ENCODE results near the gene CYTH1. TPM values are rescaled to one million over a fixed set of nuclear protein-coding genes. Genes with fewer than 3 reads are reported as not detected.

CYTH1 gene
- total RNA-seq, 1 donor from 2014 or later, result 25.0 TPM

DNA sequence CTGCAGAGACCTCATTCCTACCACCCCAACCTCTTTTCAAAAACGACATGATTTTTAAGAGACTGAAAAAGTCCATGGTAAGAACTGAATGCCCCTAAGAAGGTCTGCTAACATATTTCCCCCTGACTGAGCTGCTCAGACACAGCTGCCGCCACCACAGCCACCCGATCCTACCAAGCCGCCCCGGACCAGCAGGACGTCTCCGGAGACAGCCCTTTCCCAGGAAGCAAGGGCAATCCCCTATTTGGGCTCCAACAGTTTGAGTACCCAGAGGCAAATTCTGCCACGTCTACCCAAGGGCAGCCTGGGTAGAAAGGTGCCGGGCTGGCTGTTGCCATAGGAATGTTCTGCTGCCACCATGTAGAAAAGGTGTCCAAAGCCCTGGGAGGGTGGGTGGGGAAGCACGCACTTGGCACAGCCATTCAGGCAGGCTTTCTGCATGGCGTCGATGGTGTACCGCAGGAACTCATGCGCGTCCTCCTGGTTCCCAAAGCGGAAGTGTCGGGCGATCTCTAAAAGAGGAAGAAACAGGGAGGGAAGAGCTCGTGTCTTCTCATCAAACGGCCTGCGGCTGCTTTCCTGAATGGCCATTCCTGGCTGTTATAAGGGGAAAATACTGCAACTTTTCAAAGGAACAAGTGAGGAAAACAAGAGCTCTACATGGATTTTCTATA, 44.9 kb upstream of the CYTH1 start:
- H3K4me1 Mint-ChIP-seq (ENCODE audit: low read depth, unreplicated experiment), result peaks cover 23% of the 10 kb centered on the region
- H3K27me3 Mint-ChIP-seq (ENCODE audit: low read depth, unreplicated experiment), result no peaks in the 10 kb centered on the region
- Histone ChIP-seq H3K4me1 (ENCODE audit: insufficient read depth, low read length) (peaks cover 22% of the 10 kb centered on the region), H3K36me3 (ENCODE audit: insufficient read depth, low read length) (peaks cover 56% of the 10 kb centered on the region), H3K27me3 (ENCODE audit: insufficient read depth, low read length) (no peaks in the 10 kb centered on the region), H2AFZ (ENCODE audit: low read depth, low read length) (no peak overlapping the region), H4K20me1 (ENCODE audit: insufficient read depth, low read length) (peaks cover 70% of the 10 kb centered on the region), H3K79me2 (ENCODE audit: insufficient read depth, low read length) (peaks cover 77% of the 10 kb centered on the region), H3K4me3 (ENCODE audit: insufficient read depth, low read depth, low read length) (no peak overlapping the region), H3K27ac (ENCODE audit: low read depth, low read length) (peak overlapping the region; percentile 64), H3K9ac (ENCODE audit: low read length) (peak overlapping the region; percentile 44), H3K9me3 (ENCODE audit: insufficient read depth, low read depth, low read length) (no peaks in the 10 kb centered on the region), H3K4me2 (ENCODE audit: low read length) (no peak overlapping the region)
- no peaks in the 10 kb centered on the region for H3K9me3 Mint-ChIP-seq (ENCODE audit: unreplicated experiment)
- DNase-seq (ENCODE audit: low read depth), result no peak
- FAIRE-seq, result no peak
- H3K4me3 Mint-ChIP-seq (ENCODE audit: unreplicated experiment), result no peak overlapping the region
- peaks cover 43% of the 10 kb centered on the region for H3K36me3 Mint-ChIP-seq (ENCODE audit: low read depth, unreplicated experiment)
- H3K27ac Mint-ChIP-seq (ENCODE audit: unreplicated experiment), result peak overlapping the region; percentile 48
- TF ChIP-seq, protein P1, sequence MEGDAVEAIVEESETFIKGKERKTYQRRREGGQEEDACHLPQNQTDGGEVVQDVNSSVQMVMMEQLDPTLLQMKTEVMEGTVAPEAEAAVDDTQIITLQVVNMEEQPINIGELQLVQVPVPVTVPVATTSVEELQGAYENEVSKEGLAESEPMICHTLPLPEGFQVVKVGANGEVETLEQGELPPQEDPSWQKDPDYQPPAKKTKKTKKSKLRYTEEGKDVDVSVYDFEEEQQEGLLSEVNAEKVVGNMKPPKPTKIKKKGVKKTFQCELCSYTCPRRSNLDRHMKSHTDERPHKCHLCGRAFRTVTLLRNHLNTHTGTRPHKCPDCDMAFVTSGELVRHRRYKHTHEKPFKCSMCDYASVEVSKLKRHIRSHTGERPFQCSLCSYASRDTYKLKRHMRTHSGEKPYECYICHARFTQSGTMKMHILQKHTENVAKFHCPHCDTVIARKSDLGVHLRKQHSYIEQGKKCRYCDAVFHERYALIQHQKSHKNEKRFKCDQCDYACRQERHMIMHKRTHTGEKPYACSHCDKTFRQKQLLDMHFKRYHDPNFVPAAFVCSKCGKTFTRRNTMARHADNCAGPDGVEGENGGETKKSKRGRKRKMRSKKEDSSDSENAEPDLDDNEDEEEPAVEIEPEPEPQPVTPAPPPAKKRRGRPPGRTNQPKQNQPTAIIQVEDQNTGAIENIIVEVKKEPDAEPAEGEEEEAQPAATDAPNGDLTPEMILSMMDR (IDR thresholded peaks at IDR 0.05; ENCODE audit: insufficient read depth, low read depth, low read length), result no peak
- TF ChIP-seq EZH2 (IDR thresholded peaks at IDR 0.05; ENCODE audit: insufficient read depth, low read length), result no peak

DNA sequence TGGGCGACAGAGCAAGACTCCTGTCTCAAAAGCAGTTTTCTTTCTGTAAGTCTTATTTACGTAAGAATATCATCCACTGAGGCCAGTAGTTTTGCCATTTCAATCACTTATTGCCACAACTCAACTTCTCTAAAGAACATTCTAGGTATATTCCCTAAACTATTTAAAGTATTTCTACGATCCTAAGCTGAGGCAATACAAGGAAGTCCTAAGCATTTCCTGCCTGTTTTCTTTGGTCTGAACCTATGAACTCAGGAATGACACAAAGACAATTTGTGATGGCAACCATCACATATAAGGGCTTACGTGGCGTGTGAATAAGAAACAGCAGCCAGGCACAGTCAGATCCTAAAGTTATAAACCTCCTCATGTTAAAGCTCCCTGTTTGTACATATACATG, 44.3 kb upstream of the CYTH1 start:
- Histone ChIP-seq H3K27me3 (ENCODE audit: insufficient read depth, low read length) (no peaks in the 10 kb centered on the region), H3K27ac (ENCODE audit: low read depth, low read length) (peak overlapping the region; percentile 64), H4K20me1 (ENCODE audit: insufficient read depth, low read length) (peaks cover 64% of the 10 kb centered on the region), H3K36me3 (ENCODE audit: insufficient read depth, low read length) (peaks cover 55% of the 10 kb centered on the region), H2AFZ (ENCODE audit: low read depth, low read length) (no peak overlapping the region), H3K4me2 (ENCODE audit: low read length) (peak overlapping the region; percentile 17), H3K79me2 (ENCODE audit: insufficient read depth, low read length) (peaks cover 75% of the 10 kb centered on the region), H3K4me3 (ENCODE audit: insufficient read depth, low read depth, low read length) (no peak overlapping the region), H3K4me1 (ENCODE audit: insufficient read depth, low read length) (peaks cover 25% of the 10 kb centered on the region), H3K9me3 (ENCODE audit: insufficient read depth, low read depth, low read length) (no peaks in the 10 kb centered on the region), H3K9ac (ENCODE audit: low read length) (peak overlapping the region; percentile 44)
- no peak for TF ChIP-seq EZH2 (IDR thresholded peaks at IDR 0.05; ENCODE audit: insufficient read depth, low read length)
- TF ChIP-seq, protein P1 (IDR thresholded peaks at IDR 0.05; ENCODE audit: insufficient read depth, low read depth, low read length), result no peak
- FAIRE-seq (no peak), DNase-seq (ENCODE audit: low read depth) (no peak)
- peak overlapping the region; percentile 48 for H3K27ac Mint-ChIP-seq (ENCODE audit: unreplicated experiment)
- no peaks in the 10 kb centered on the region for H3K9me3 Mint-ChIP-seq (ENCODE audit: unreplicated experiment)
- peaks cover 25% of the 10 kb centered on the region for H3K4me1 Mint-ChIP-seq (ENCODE audit: low read depth, unreplicated experiment)
- no peak overlapping the region for H3K4me3 Mint-ChIP-seq (ENCODE audit: unreplicated experiment)
- peaks cover 41% of the 10 kb centered on the region for H3K36me3 Mint-ChIP-seq (ENCODE audit: low read depth, unreplicated experiment)
- H3K27me3 Mint-ChIP-seq (ENCODE audit: low read depth, unreplicated experiment), result no peaks in the 10 kb centered on the region

- Mint-ChIP-seq H3K36me3 (ENCODE audit: low read depth, unreplicated experiment) (peaks cover 45% of the 10 kb centered on the region), H3K27ac (ENCODE audit: unreplicated experiment) (no peak overlapping the region), H3K4me3 (ENCODE audit: unreplicated experiment) (no peak overlapping the region), H3K9me3 (ENCODE audit: unreplicated experiment) (no peaks in the 10 kb centered on the region), H3K27me3 (ENCODE audit: low read depth, unreplicated experiment) (no peaks in the 10 kb centered on the region), H3K4me1 (ENCODE audit: low read depth, unreplicated experiment) (peaks cover 25% of the 10 kb centered on the region)
- Histone ChIP-seq H3K27ac (ENCODE audit: low read depth, low read length) (peak overlapping the region; percentile 10), H3K36me3 (ENCODE audit: insufficient read depth, low read length) (peaks cover 60% of the 10 kb centered on the region), H3K27me3 (ENCODE audit: insufficient read depth, low read length) (no peaks in the 10 kb centered on the region), H3K9ac (ENCODE audit: low read length) (no peak overlapping the region), H3K9me3 (ENCODE audit: insufficient read depth, low read depth, low read length) (no peaks in the 10 kb centered on the region), H3K79me2 (ENCODE audit: insufficient read depth, low read length) (peaks cover 72% of the 10 kb centered on the region), H4K20me1 (ENCODE audit: insufficient read depth, low read length) (peaks cover 61% of the 10 kb centered on the region), H3K4me2 (ENCODE audit: low read length) (no peak overlapping the region), H3K4me1 (ENCODE audit: insufficient read depth, low read length) (peaks cover 25% of the 10 kb centered on the region), H3K4me3 (ENCODE audit: insufficient read depth, low read depth, low read length) (no peak overlapping the region), H2AFZ (ENCODE audit: low read depth, low read length) (no peak overlapping the region)
- no peak for DNase-seq (ENCODE audit: low read depth)
- no peak for FAIRE-seq
- no peak for TF ChIP-seq EZH2 (IDR thresholded peaks at IDR 0.05; ENCODE audit: insufficient read depth, low read length)
- TF ChIP-seq, protein P1 (IDR thresholded peaks at IDR 0.05; ENCODE audit: insufficient read depth, low read depth, low read length), result no peak
Measured at GRCh38 chr17:78825696-78826095, 43.6 kb upstream of the CYTH1 start.

All from astrocyte (in vitro differentiated cells and primary cell).